ENCODE measurements around the gene KCNH5.
"Not testable (repeated sequence)": the region's sequence is repeated elsewhere in the genome, so short reads cannot be mapped to it uniquely, and the experiment has no call there.

The KCNH5 gene

GRCh38 chr14:62864588-62864987 is 180.7 kb downstream of the KCNH5 start:
- Histone ChIP-seq H2AFZ (ENCODE audit: low read depth, low read length, severe bottlenecking) (no peak overlapping the region), H3K36me3 (ENCODE audit: low read length) (no peaks in the 10 kb centered on the region), H3K4me3 (ENCODE audit: insufficient read depth, low read length, poor library complexity, severe bottlenecking) (no peak overlapping the region), H3K27me3 (ENCODE audit: low read length) (no peaks in the 10 kb centered on the region), H3K4me2 (ENCODE audit: low read depth, low read length, poor library complexity, severe bottlenecking) (no peak overlapping the region), H3K27ac (ENCODE audit: low read depth, low read length) (no peak overlapping the region), H3K79me2 (ENCODE audit: insufficient read depth, low read length) (no peaks in the 10 kb centered on the region), H3F3A (ENCODE audit: insufficient read depth) (no peaks in the 10 kb centered on the region), H3K9ac (ENCODE audit: low read length) (no peak overlapping the region), H4K20me1 (ENCODE audit: low read depth, low read length) (no peaks in the 10 kb centered on the region), H3K9me3 (ENCODE audit: insufficient read depth, low read length) (no peaks in the 10 kb centered on the region), H3K9me2 (replicated peaks; ENCODE audit: insufficient read depth, low read length) (no peaks in the 10 kb centered on the region)
- TF ChIP-seq EZH2phosphoT487 (conservative IDR thresholded peaks at IDR 0.05; ENCODE audit: low read length) (no peak), CTCF (IDR thresholded peaks at IDR 0.05; ENCODE audit: insufficient read depth, low read length, poor library complexity, severe bottlenecking) (no peak)

- not testable (repeated sequence) for H3F3A ChIP-seq (ENCODE audit: insufficient read depth); H2AFZ ChIP-seq (ENCODE audit: low read depth, low read length, severe bottlenecking); H4K20me1 ChIP-seq (ENCODE audit: low read depth, low read length); H3K27me3 ChIP-seq (ENCODE audit: low read length); H3K9me2 ChIP-seq (replicated peaks; ENCODE audit: insufficient read depth, low read length); H3K4me2 ChIP-seq (ENCODE audit: low read depth, low read length, poor library complexity, severe bottlenecking); H3K9ac ChIP-seq (ENCODE audit: low read length); H3K27ac ChIP-seq (ENCODE audit: low read depth, low read length); H3K79me2 ChIP-seq (ENCODE audit: insufficient read depth, low read length); H3K9me3 ChIP-seq (ENCODE audit: insufficient read depth, low read length); H3K36me3 ChIP-seq (ENCODE audit: low read length); H3K4me3 ChIP-seq (ENCODE audit: insufficient read depth, low read length, poor library complexity, severe bottlenecking)
These were observed 187.2 kb downstream of the KCNH5 start for GRCh38 chr14:62858011-62858410.

GRCh38 chr14:62854951-62855350 is 190.3 kb downstream of the KCNH5 start:
- Histone ChIP-seq H4K20me1 (ENCODE audit: low read depth, low read length) (no peaks in the 10 kb centered on the region), H2AFZ (ENCODE audit: low read depth, low read length, severe bottlenecking) (no peak overlapping the region), H3K4me3 (ENCODE audit: insufficient read depth, low read length, poor library complexity, severe bottlenecking) (no peak overlapping the region), H3K27ac (ENCODE audit: low read depth, low read length) (no peak overlapping the region), H3K79me2 (ENCODE audit: insufficient read depth, low read length) (no peaks in the 10 kb centered on the region), H3K4me2 (ENCODE audit: low read depth, low read length, poor library complexity, severe bottlenecking) (no peak overlapping the region), H3K9me3 (ENCODE audit: insufficient read depth, low read length) (no peaks in the 10 kb centered on the region), H3K9me2 (replicated peaks; ENCODE audit: insufficient read depth, low read length) (no peaks in the 10 kb centered on the region), H3K27me3 (ENCODE audit: low read length) (no peaks in the 10 kb centered on the region), H3K36me3 (ENCODE audit: low read length) (no peaks in the 10 kb centered on the region), H3F3A (ENCODE audit: insufficient read depth) (no peaks in the 10 kb centered on the region), H3K9ac (ENCODE audit: low read length) (no peak overlapping the region)
- TF ChIP-seq EZH2phosphoT487 (conservative IDR thresholded peaks at IDR 0.05; ENCODE audit: low read length) = no peak
- no peak for TF ChIP-seq CTCF (IDR thresholded peaks at IDR 0.05; ENCODE audit: insufficient read depth, low read length, poor library complexity, severe bottlenecking)

- H2AFZ ChIP-seq (ENCODE audit: low read depth, low read length, severe bottlenecking) = no peak overlapping the region
- H3K27me3 ChIP-seq (ENCODE audit: low read length) = no peaks in the 10 kb centered on the region
- no peaks in the 10 kb centered on the region for H3K9me2 ChIP-seq (replicated peaks; ENCODE audit: insufficient read depth, low read length)
- no peak overlapping the region for H3K4me3 ChIP-seq (ENCODE audit: insufficient read depth, low read length, poor library complexity, severe bottlenecking)
- H3K9me3 ChIP-seq (ENCODE audit: insufficient read depth, low read length) = no peaks in the 10 kb centered on the region
- H3K27ac ChIP-seq (ENCODE audit: low read depth, low read length) = no peak overlapping the region
- no peaks in the 10 kb centered on the region for H3K79me2 ChIP-seq (ENCODE audit: insufficient read depth, low read length)
- no peaks in the 10 kb centered on the region for H4K20me1 ChIP-seq (ENCODE audit: low read depth, low read length)
- H3K36me3 ChIP-seq (ENCODE audit: low read length) = no peaks in the 10 kb centered on the region
- no peaks in the 10 kb centered on the region for H3F3A ChIP-seq (ENCODE audit: insufficient read depth)
- no peak overlapping the region for H3K4me2 ChIP-seq (ENCODE audit: low read depth, low read length, poor library complexity, severe bottlenecking)
- TF ChIP-seq CTCF (IDR thresholded peaks at IDR 0.05; ENCODE audit: insufficient read depth, low read length, poor library complexity, severe bottlenecking) (no peak), EZH2phosphoT487 (conservative IDR thresholded peaks at IDR 0.05; ENCODE audit: low read length) (no peak)
- H3K9ac ChIP-seq (ENCODE audit: low read length) = no peak overlapping the region
These were observed 198.1 kb downstream of the KCNH5 start for GRCh38 chr14:62847168-62847567.
